Measurements from ENCODE around the gene CLDN19. TPM values are rescaled to one million over a fixed set of nuclear protein-coding genes. Genes with fewer than 3 reads are reported as not detected.
A peak's percentile ranks its signal among the peaks of the same experiment; 100 is the strongest.

Gene CLDN19
- total and polyA plus RNA-seq, 9 of the 15 experiments (the other 6 are each of a cell fraction or from before 2014, with no cell fraction given): not detected

DNA sequence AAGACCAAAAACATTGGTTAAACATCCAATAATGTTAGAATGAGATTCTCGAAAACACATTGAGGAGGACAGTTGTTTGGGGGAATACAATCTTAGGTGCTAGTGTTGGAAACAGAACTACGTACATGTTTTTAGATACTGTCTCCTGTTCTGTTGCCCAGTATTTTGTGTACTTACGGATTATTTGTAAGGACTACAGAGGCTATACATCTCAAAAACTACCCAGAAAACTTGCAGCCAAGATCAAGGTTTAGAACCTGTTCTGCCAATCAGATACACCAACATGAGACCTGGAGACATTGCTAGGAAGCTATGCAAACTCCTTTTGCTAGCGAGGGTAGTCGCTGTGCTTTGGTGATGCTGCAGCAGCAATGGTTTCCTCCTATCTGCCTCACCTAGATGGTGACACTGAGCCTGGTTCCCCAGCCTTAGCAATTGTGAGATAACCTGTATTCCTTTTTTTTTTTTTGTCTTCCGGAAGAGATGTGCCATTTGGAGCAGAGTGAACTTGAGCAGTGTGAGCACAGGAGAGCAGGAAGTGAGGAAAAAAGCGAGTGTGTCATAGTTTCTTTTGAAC, 36.1 kb downstream of the CLDN19 start (continued):
- TF ChIP-seq IRF2 (CRISPR knock-in tag; IDR thresholded peaks at IDR 0.05) (no peak), ZNF407 (IDR thresholded peaks at IDR 0.05; ENCODE audit: low read depth) (no peak), ZNF253 (CRISPR knock-in tag; conservative IDR thresholded peaks at IDR 0.05) (no peak), ZNF24 (IDR thresholded peaks at IDR 0.05) (no peak), SNRNP70 (optimal IDR thresholded peaks at IDR 0.05; ENCODE audit: low read depth, low read length) (no peak), ZBTB43 (CRISPR knock-in tag; IDR thresholded peaks at IDR 0.05) (no peak), MECOM (CRISPR knock-in tag; IDR thresholded peaks at IDR 0.05) (no peak), RCOR1 (IDR thresholded peaks at IDR 0.05; ENCODE audit: borderline replicate concordance in 1 of 2, low read depth in 2 of 2, low read length in 2 of 2) (no peak), ZNF77 (CRISPR knock-in tag; IDR thresholded peaks at IDR 0.05) (no peak), SIN3A (IDR thresholded peaks at IDR 0.05; ENCODE audit: borderline replicate concordance in 2 of 2, control insufficient read depth in 1 of 2, low read depth in 2 of 2, low read length in 2 of 2) (0 out of 4 replicates have a peak, but pooled peaks of 1 of the 2 experiments have one; percentile 30), SMARCA4 (IDR thresholded peaks at IDR 0.05) (no peak), THRAP3 (IDR thresholded peaks at IDR 0.05; ENCODE audit: borderline replicate concordance) (no peak)
- TF ChIP-seq, protein P1, sequence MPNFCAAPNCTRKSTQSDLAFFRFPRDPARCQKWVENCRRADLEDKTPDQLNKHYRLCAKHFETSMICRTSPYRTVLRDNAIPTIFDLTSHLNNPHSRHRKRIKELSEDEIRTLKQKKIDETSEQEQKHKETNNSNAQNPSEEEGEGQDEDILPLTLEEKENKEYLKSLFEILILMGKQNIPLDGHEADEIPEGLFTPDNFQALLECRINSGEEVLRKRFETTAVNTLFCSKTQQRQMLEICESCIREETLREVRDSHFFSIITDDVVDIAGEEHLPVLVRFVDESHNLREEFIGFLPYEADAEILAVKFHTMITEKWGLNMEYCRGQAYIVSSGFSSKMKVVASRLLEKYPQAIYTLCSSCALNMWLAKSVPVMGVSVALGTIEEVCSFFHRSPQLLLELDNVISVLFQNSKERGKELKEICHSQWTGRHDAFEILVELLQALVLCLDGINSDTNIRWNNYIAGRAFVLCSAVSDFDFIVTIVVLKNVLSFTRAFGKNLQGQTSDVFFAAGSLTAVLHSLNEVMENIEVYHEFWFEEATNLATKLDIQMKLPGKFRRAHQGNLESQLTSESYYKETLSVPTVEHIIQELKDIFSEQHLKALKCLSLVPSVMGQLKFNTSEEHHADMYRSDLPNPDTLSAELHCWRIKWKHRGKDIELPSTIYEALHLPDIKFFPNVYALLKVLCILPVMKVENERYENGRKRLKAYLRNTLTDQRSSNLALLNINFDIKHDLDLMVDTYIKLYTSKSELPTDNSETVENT (CRISPR knock-in tag; IDR thresholded peaks at IDR 0.05): no peak
- TF ChIP-seq, protein P2, sequence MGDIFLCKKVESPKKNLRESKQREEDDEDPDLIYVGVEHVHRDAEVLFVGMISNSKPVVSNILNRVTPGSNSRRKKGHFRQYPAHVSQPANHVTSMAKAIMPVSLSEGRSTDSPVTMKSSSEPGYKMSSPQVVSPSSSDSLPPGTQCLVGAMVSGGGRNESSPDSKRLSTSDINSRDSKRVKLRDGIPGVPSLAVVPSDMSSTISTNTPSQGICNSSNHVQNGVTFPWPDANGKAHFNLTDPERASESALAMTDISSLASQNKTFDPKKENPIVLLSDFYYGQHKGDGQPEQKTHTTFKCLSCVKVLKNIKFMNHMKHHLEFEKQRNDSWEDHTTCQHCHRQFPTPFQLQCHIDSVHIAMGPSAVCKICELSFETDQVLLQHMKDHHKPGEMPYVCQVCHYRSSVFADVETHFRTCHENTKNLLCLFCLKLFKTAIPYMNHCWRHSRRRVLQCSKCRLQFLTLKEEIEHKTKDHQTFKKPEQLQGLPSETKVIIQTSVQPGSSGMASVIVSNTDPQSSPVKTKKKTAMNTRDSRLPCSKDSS (IDR thresholded peaks at IDR 0.05; ENCODE audit: low read depth, partially characterized antibody): no peak
